K562 (cell line): ENCODE data around the gene TADA1. TPM values are rescaled to one million over a fixed set of nuclear protein-coding genes. Genes with fewer than 3 reads are reported as not detected.

Source experiments
- ATAC-seq: fragments of 200-7000 bp; cut with Tn5 transposase; 3 replicates; pipeline ENCODE4 v1.9.1; 2020; ENCODE audit warnings: moderate library complexity
- BruUV-seq: library from RNA; stranded (reverse); fragments of 400-500 nt; replicated peaks from 2 replicates; lab custom pipeline; 2021; lab: Mats Ljungman, UMichigan
- CTCF ChIA-PET: fragments of 300-600 bp; formaldehyde crosslinking; extraction: SDS; loops from one replicate; lab custom pipeline; 2021; ENCODE audit warnings: low intra/inter-chr PET ratio; lab: Yijun Ruan, JAX
- POLR2A ChIA-PET: fragments of 300-600, 350-650 bp; sonication (Branson Sonifier 250); formaldehyde crosslinking; extraction: SDS; loops from one replicate; lab custom pipeline; 2021; ENCODE audit warnings: antibody characterized with exemption, inconsistent platforms; lab: Yijun Ruan, JAX
- DNase-seq, 4 experiments: peaks; one replicate each; pipeline versions ENCODE4 v3.0.0 to v3.0.0-alpha.2; 2011 to 2018; ENCODE audit warnings: low spot score in 3 of 4, mixed read lengths in 3 of 4; ENCODE audit errors: extremely low read depth in 1 of 4
- FAIRE-seq: peaks from 2 replicates; lab custom pipeline; 2011; peaks lifted over from hg19 to GRCh38; lab: Jason Lieb, UNC
- H2AFZ ChIP-seq: 2 replicates; pipeline ENCODE4 v1.6.0; 2011; ENCODE audit warnings: low read depth, low read length, control low read depth, inconsistent platforms
- H3K27ac ChIP-seq: fragments of 200-600 bp; 3 replicates; pipeline ENCODE4 v1.8.0; 2011; ENCODE audit warnings: low read depth, mild to moderate bottlenecking, control low read depth, inconsistent platforms, low read length, moderate library complexity, mixed read lengths; ENCODE audit errors: extremely low read depth
- H3K27me3 ChIP-seq, 2 experiments: fragments of 300-600 bp in 1 of 2; 2 replicates in 1 of 2; 3 replicates in 1 of 2; pipeline versions ENCODE4 v1.6.0 to v1.8.0; 2011; ENCODE audit warnings: inconsistent platforms in 2 of 2, low read length in 2 of 2, mild to moderate bottlenecking in 1 of 2, mixed read lengths in 1 of 2, moderate library complexity in 1 of 2; ENCODE audit not compliant: control insufficient read depth in 2 of 2, insufficient read depth in 2 of 2
- H3K36me3 ChIP-seq: fragments of 300-600 bp; 3 replicates; pipeline ENCODE4 v1.8.0; 2011; ENCODE audit warnings: mild to moderate bottlenecking, low read length, inconsistent platforms; ENCODE audit not compliant: control insufficient read depth, insufficient read depth
- H3K4me1 ChIP-seq, 2 experiments: fragments of 200-600 bp in 1 of 2; replicated peaks in 1 of 2; 2 replicates in 1 of 2; 3 replicates in 1 of 2; pipeline versions ENCODE4 v1.5.1 to v1.8.0; 2011; ENCODE audit warnings: inconsistent platforms in 2 of 2, low read length in 2 of 2, mild to moderate bottlenecking in 1 of 2, mixed read lengths in 1 of 2, moderate library complexity in 1 of 2; ENCODE audit not compliant: control insufficient read depth in 2 of 2, insufficient read depth in 2 of 2
- H3K4me2 ChIP-seq: 2 replicates; pipeline ENCODE4 v1.6.1; 2011; ENCODE audit warnings: low read length, control low read depth, inconsistent platforms, mixed read lengths; ENCODE audit not compliant: insufficient read depth
- H3K4me3 ChIP-seq: fragments of 200-600 bp; sonication (generic), shearing (Covaris generic); 2 replicates; pipeline ENCODE4 v1.5.1; 2016; ENCODE audit warnings: control low read depth, inconsistent platforms
- H3K79me2 ChIP-seq: fragments of 200-600 bp; 3 replicates; pipeline ENCODE4 v1.8.0; 2011; ENCODE audit warnings: low read length, inconsistent platforms; ENCODE audit not compliant: control insufficient read depth, insufficient read depth
- H3K9ac ChIP-seq, 2 experiments: 2 replicates each; pipeline versions ENCODE4 v1.6.0 to v1.6.1; 2011; ENCODE audit warnings: low read depth in 2 of 2, low read length in 2 of 2, control low read depth in 1 of 2, inconsistent platforms in 1 of 2, mild to moderate bottlenecking in 1 of 2, mixed read lengths in 1 of 2; ENCODE audit not compliant: insufficient read depth in 1 of 2
- H3K9me1 ChIP-seq: one replicate; pipeline ENCODE4 v1.6.0; 2011; ENCODE audit warnings: inconsistent platforms, mild to moderate bottlenecking, low read length, moderate library complexity; ENCODE audit not compliant: control insufficient read depth, insufficient read depth
- H3K9me3 ChIP-seq: replicated peaks from 2 replicates; pipeline ENCODE4 v1.5.1; 2011; ENCODE audit warnings: low read depth, low read length, inconsistent platforms; ENCODE audit not compliant: control insufficient read depth, insufficient read depth
- H4K20me1 ChIP-seq: replicated peaks from 2 replicates; pipeline ENCODE4 v1.6.1; 2011; ENCODE audit warnings: low read length, inconsistent platforms, mixed read lengths; ENCODE audit not compliant: control insufficient read depth, insufficient read depth
- MED1 ChIP-seq: sonication (generic); formaldehyde crosslinking; IDR thresholded peaks from 2 replicates; pipeline ENCODE4 v1.8.1; 2023; ENCODE audit warnings: missing genetic modification reagents, borderline replicate concordance
- MYNN ChIP-seq, 2 experiments: sonication (generic); formaldehyde crosslinking in 1 of 2; IDR thresholded peaks; 2 replicates each; pipeline versions ENCODE4 v1.5.0 to v1.6.1; 2016 to 2020; ENCODE audit warnings: antibody characterized with exemption in 1 of 2, missing genetic modification reagents in 1 of 2
- POLR2A ChIP-seq: fragments of 450-650 bp; conservative IDR thresholded peaks from 2 replicates; pipeline ENCODE4 v1.6.1; 2016
- RCOR1 ChIP-seq, 2 experiments: IDR thresholded peaks; 2 replicates each; pipeline ENCODE4 v1.6.1; 2012; ENCODE audit warnings: low read depth in 2 of 2, low read length in 2 of 2, borderline replicate concordance in 1 of 2, improper control_type of control experiment in 1 of 2
- RFX1 ChIP-seq: fragments of 450-650 bp; IDR thresholded peaks from 2 replicates; pipeline ENCODE4 v1.6.1; 2016; ENCODE audit warnings: mild to moderate bottlenecking, moderate library complexity
- WGBS: fragments of 100-300 bp; shearing (Covaris generic); methylation state at CpG from one replicate; pipeline ENCODE4 v1.1.6; 2016; ENCODE audit warnings: low coverage, mixed read lengths; ENCODE audit not compliant: insufficient coverage; ENCODE audit errors: missing lambda C conversion rate; 5-methylcytosine and 5-hydroxymethylcytosine counted together
- in situ Hi-C: fragments of 300-500 bp; cut with MboI; formaldehyde crosslinking; loops from 4 replicates; pipeline ENCODE4 v1.15.0; 2018; ENCODE audit warnings: inconsistent platforms, mixed read lengths
- intact Hi-C: fragments of 100-400 bp; cut with micrococcal nuclease; formaldehyde crosslinking; loops from 2 replicates; pipeline ENCODE4 v1.14.2; 2022
- polyA plus RNA-seq, 8 experiments: library from polyadenylated mRNA; depleted of rRNA in 4 of 8; stranded (reverse) in 5 of 8; unstranded in 3 of 8; fragments of >200 nt; fragmentation: Nextera tagmentation in 2 of 8; fragmentation: Illumina TruSeq in 1 of 8; extraction: Ambion mirVana in 2 of 8; extraction: Trizol in 1 of 8; gene quantifications; 2 replicates each; pipeline versions ENCODE4 v1.2.1 to v1.2.3, GENCODE V29; 2011 to 2014; ENCODE audit warnings: inconsistent platforms in 1 of 8, missing spikeins in 1 of 8
- total RNA-seq, 7 experiments: library from RNA; depleted of rRNA in 6 of 7; stranded (reverse); fragments of >200 nt in 6 of 7; fragmentation: Illumina TruSeq in 2 of 7; extraction: Trizol in 2 of 7; gene quantifications; 2 replicates each; pipeline versions ENCODE4 v1.2.1 to v1.2.3, GENCODE V29; 2011 to 2021; ENCODE audit warnings: low replicate concordance in 1 of 7
- TF ChIP-seq, protein P1 (sequence below): sonication (generic); formaldehyde crosslinking; IDR thresholded peaks from 2 replicates; pipeline ENCODE4 v1.4.0; 2020; ENCODE audit warnings: mild to moderate bottlenecking, missing genetic modification reagents

The TADA1 gene
- total and polyA plus RNA-seq, 9 of the 15 experiments (the other 6 are each of a cell fraction or from before 2014, with no cell fraction given): 15.9 to 76.5 (median 28.7) TPM

DNA sequence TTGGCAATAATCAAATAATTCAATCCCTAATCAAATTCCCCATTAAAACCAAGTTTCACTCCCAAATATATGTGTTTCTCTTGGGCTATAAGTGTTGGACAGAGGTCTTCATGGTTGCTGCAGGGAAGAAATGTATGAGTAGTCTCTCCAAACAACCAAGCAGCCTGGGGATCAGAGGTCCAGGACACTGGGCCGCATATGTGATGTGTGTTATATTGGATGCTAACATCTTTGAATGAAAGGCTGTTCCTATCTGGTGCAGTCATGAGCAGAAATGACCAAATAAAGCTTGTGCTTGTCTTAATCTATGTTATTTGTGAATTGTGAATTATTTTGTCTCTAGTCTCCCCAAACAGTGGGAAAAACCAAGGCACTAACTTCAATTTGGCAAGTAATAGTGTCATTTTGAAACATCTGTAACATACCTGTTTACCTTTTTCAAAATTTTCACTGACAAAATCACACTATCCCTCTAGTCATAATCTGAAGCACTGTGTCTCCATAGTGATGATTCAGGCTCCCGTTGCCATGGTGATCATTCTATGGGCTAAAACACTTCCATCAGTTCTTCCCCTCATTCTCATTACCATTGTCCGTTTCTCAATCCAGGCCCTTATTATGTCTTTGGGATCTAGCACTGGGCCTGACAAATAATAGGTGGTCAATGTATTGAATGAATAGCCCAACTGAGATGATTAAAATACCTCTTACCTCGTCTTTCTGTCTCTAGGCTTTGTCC is 12.5 kb upstream of the TADA1 start:
- no peaks in the 10 kb centered on the region for H3K79me2 ChIP-seq
- intact Hi-C loops: no loop called here
- in situ Hi-C loops: loop anchor here (10.0 kb wide), 1 partner anchor 556 kb away; no protein-coding TSS in a partner anchor
- FAIRE-seq: no peak
- peaks cover 37 to 38% of the 10 kb centered on the region in 2 experiments for H3K27me3 ChIP-seq
- WGBS: 5% methylated on average over 4 of the region's 4 CpGs
- TF ChIP-seq MYNN (IDR thresholded peaks at IDR 0.05) (peak; percentile 68; the same call in 1 of the 2 replicates), MYNN (CRISPR knock-in tag; IDR thresholded peaks at IDR 0.05) (no peak), RCOR1 (IDR thresholded peaks at IDR 0.05; ENCODE audit: borderline replicate concordance in 1 of 2, low read depth in 2 of 2, low read length in 2 of 2) (no peak), RFX1 (peak; percentile 89), MED1 (CRISPR knock-in tag) (no peak), POLR2A (no peak)
- TF ChIP-seq, protein P1, sequence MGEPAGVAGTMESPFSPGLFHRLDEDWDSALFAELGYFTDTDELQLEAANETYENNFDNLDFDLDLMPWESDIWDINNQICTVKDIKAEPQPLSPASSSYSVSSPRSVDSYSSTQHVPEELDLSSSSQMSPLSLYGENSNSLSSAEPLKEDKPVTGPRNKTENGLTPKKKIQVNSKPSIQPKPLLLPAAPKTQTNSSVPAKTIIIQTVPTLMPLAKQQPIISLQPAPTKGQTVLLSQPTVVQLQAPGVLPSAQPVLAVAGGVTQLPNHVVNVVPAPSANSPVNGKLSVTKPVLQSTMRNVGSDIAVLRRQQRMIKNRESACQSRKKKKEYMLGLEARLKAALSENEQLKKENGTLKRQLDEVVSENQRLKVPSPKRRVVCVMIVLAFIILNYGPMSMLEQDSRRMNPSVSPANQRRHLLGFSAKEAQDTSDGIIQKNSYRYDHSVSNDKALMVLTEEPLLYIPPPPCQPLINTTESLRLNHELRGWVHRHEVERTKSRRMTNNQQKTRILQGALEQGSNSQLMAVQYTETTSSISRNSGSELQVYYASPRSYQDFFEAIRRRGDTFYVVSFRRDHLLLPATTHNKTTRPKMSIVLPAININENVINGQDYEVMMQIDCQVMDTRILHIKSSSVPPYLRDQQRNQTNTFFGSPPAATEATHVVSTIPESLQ (CRISPR knock-in tag): no peak
- H4K20me1 ChIP-seq: no peaks in the 10 kb centered on the region
- POLR2A ChIA-PET: interaction anchor here (0.6 kb wide), 1 partner anchor 180 kb away, joined by 3 read pairs; no protein-coding TSS in a partner anchor
- H3K4me2 ChIP-seq: no peak overlapping the region
- peak in 2 of 4 experiments; percentile 23 to 27 for DNase-seq
- no peaks in the 10 kb centered on the region for H3K36me3 ChIP-seq
- H3K4me3 ChIP-seq: no peak overlapping the region
- H3K9ac ChIP-seq: no peak overlapping the region
- BruUV-seq: no TSS peak
- no peaks in the 10 kb centered on the region for H3K9me3 ChIP-seq
- CTCF ChIA-PET: interaction anchor here (0.6 kb wide), 1 partner anchor 1324 kb away, joined by 3 read pairs; no protein-coding TSS in a partner anchor
- H2AFZ ChIP-seq: no peak overlapping the region
- H3K9me1 ChIP-seq: no peaks in the 10 kb centered on the region
- ATAC-seq: no peak
- H3K4me1 ChIP-seq: peaks cover 0 to 8% of the 10 kb centered on the region in 2 experiments; a peak in 2 of 5 replicates
- H3K27ac ChIP-seq: no peak overlapping the region
